Measurements from ENCODE around the gene KRTAP2-1.

KRTAP2-1 gene

GRCh38 chr17:41013181-41013580 is 33.9 kb downstream of the KRTAP2-1 start:
- no peak overlapping the region for H3K9ac ChIP-seq (ENCODE audit: low read depth, low read length)
- no peak overlapping the region for H3K4me3 ChIP-seq (ENCODE audit: low read depth in 1 of 2, low read length in 2 of 2)
- no peaks in the 10 kb centered on the region for H3K36me3 ChIP-seq (ENCODE audit: insufficient read depth, low read length)
- H3K27me3 ChIP-seq (ENCODE audit: insufficient read depth, low read length, poor library complexity), result peaks cover 20% of the 10 kb centered on the region
- H3K27ac ChIP-seq (ENCODE audit: low read length), result no peak overlapping the region
- H3K79me2 ChIP-seq (ENCODE audit: insufficient read depth, low read length), result no peaks in the 10 kb centered on the region
- no peaks in the 10 kb centered on the region for H3K9me3 ChIP-seq (ENCODE audit: insufficient read depth, low read length, severe bottlenecking)
- DNase-seq (no peak), ATAC-seq (ENCODE audit: insufficient read depth, low read depth) (no peak)
- H2AFZ ChIP-seq (ENCODE audit: low read depth, low read length), result no peak overlapping the region
- no peak overlapping the region for H3K4me2 ChIP-seq (ENCODE audit: insufficient read depth, low read length)
- no peak for TF ChIP-seq CTCF (IDR thresholded peaks at IDR 0.05; ENCODE audit: borderline replicate concordance, extremely low read depth, low read length, poor library complexity, severe bottlenecking)
- no peak for TF ChIP-seq EZH2 (IDR thresholded peaks at IDR 0.05; ENCODE audit: borderline replicate concordance, low read depth, low read length, severe bottlenecking)
- H4K20me1 ChIP-seq (ENCODE audit: insufficient read depth, low read length), result no peaks in the 10 kb centered on the region
- no peaks in the 10 kb centered on the region for H3K4me1 ChIP-seq (ENCODE audit: insufficient read depth, low read length)

- Histone ChIP-seq H3K27ac (ENCODE audit: low read length) (no peak overlapping the region), H2AFZ (ENCODE audit: low read depth, low read length) (no peak overlapping the region), H3K4me3 (ENCODE audit: low read depth in 1 of 2, low read length in 2 of 2) (no peak overlapping the region), H3K9me3 (ENCODE audit: insufficient read depth, low read length, severe bottlenecking) (no peaks in the 10 kb centered on the region), H3K36me3 (ENCODE audit: insufficient read depth, low read length) (no peaks in the 10 kb centered on the region), H3K27me3 (ENCODE audit: insufficient read depth, low read length, poor library complexity) (peaks cover 20% of the 10 kb centered on the region), H3K79me2 (ENCODE audit: insufficient read depth, low read length) (no peaks in the 10 kb centered on the region), H4K20me1 (ENCODE audit: insufficient read depth, low read length) (no peaks in the 10 kb centered on the region), H3K9ac (ENCODE audit: low read depth, low read length) (no peak overlapping the region), H3K4me2 (ENCODE audit: insufficient read depth, low read length) (no peak overlapping the region), H3K4me1 (ENCODE audit: insufficient read depth, low read length) (no peaks in the 10 kb centered on the region)
- DNase-seq, result no peak
- no peak for ATAC-seq (ENCODE audit: insufficient read depth, low read depth)
- TF ChIP-seq EZH2 (IDR thresholded peaks at IDR 0.05; ENCODE audit: borderline replicate concordance, low read depth, low read length, severe bottlenecking) (no peak), CTCF (IDR thresholded peaks at IDR 0.05; ENCODE audit: borderline replicate concordance, extremely low read depth, low read length, poor library complexity, severe bottlenecking) (no peak)
These were observed 34.6 kb downstream of the KRTAP2-1 start for GRCh38 chr17:41012326-41013120.

- DNase-seq, result no peak
- peaks cover 24% of the 10 kb centered on the region for H3K27me3 ChIP-seq (ENCODE audit: insufficient read depth, low read length, poor library complexity)
- H3K27ac ChIP-seq (ENCODE audit: low read length), result no peak overlapping the region
- no peak overlapping the region for H3K4me2 ChIP-seq (ENCODE audit: insufficient read depth, low read length)
- H4K20me1 ChIP-seq (ENCODE audit: insufficient read depth, low read length), result no peaks in the 10 kb centered on the region
- H3K79me2 ChIP-seq (ENCODE audit: insufficient read depth, low read length), result no peaks in the 10 kb centered on the region
- TF ChIP-seq CTCF (IDR thresholded peaks at IDR 0.05; ENCODE audit: borderline replicate concordance, extremely low read depth, low read length, poor library complexity, severe bottlenecking), result no peak
- no peak for TF ChIP-seq EZH2 (IDR thresholded peaks at IDR 0.05; ENCODE audit: borderline replicate concordance, low read depth, low read length, severe bottlenecking)
- no peak overlapping the region for H3K9ac ChIP-seq (ENCODE audit: low read depth, low read length)
- ATAC-seq (ENCODE audit: insufficient read depth, low read depth), result no peak
- no peak overlapping the region for H3K4me3 ChIP-seq (ENCODE audit: low read depth in 1 of 2, low read length in 2 of 2)
- no peak overlapping the region for H2AFZ ChIP-seq (ENCODE audit: low read depth, low read length)
- no peaks in the 10 kb centered on the region for H3K36me3 ChIP-seq (ENCODE audit: insufficient read depth, low read length)
- no peaks in the 10 kb centered on the region for H3K9me3 ChIP-seq (ENCODE audit: insufficient read depth, low read length, severe bottlenecking)
- H3K4me1 ChIP-seq (ENCODE audit: insufficient read depth, low read length), result no peaks in the 10 kb centered on the region
These were observed 36.7 kb downstream of the KRTAP2-1 start for GRCh38 chr17:41010441-41010840.
